ENCODE measurements around the gene ARNT2.

DNA sequence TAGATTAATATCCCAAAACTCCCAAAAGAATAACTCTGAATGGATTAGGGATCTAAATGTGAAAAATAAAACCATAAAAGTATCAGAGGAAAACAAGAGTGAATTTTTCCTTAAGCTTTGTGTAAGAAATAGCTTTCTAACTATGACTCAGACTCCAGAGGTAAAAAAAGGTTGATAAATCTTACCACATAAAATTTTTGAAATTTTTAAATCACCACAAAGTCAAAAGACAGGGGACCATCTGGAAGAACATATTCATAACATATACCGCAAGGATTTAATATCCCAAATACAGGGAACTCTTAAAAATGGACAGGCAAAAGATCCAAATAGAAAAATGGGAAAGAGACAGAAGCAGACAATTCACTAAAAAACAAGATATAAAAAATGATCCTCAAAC is 145.0 kb downstream of the ARNT2 start:
- no peak for TF ChIP-seq EZH2 (optimal IDR thresholded peaks at IDR 0.05; ENCODE audit: low read depth, low read length)
- TF ChIP-seq, protein P1, sequence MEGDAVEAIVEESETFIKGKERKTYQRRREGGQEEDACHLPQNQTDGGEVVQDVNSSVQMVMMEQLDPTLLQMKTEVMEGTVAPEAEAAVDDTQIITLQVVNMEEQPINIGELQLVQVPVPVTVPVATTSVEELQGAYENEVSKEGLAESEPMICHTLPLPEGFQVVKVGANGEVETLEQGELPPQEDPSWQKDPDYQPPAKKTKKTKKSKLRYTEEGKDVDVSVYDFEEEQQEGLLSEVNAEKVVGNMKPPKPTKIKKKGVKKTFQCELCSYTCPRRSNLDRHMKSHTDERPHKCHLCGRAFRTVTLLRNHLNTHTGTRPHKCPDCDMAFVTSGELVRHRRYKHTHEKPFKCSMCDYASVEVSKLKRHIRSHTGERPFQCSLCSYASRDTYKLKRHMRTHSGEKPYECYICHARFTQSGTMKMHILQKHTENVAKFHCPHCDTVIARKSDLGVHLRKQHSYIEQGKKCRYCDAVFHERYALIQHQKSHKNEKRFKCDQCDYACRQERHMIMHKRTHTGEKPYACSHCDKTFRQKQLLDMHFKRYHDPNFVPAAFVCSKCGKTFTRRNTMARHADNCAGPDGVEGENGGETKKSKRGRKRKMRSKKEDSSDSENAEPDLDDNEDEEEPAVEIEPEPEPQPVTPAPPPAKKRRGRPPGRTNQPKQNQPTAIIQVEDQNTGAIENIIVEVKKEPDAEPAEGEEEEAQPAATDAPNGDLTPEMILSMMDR (IDR thresholded peaks at IDR 0.05; ENCODE audit: low read length) = no peak
- TF ChIP-seq EZH2phosphoT487 (IDR thresholded peaks at IDR 0.05; ENCODE audit: low read length) = no peak
